Inflammatory macrophage treated with lipopolysaccharide for 1 hour (primary cell): ENCODE data around the gene CD48.
A peak's percentile ranks its signal among the peaks of the same experiment; 100 is the strongest.
"Not testable (repeated sequence)": the region's sequence is repeated elsewhere in the genome, so short reads cannot be mapped to it uniquely, and the experiment has no call there.

Experiments used
- DNase-seq, 2 donors: peaks; one replicate each; pipeline ENCODE4 v3.0.0-alpha.2; 2020 to 2022

CD48 gene

DNA sequence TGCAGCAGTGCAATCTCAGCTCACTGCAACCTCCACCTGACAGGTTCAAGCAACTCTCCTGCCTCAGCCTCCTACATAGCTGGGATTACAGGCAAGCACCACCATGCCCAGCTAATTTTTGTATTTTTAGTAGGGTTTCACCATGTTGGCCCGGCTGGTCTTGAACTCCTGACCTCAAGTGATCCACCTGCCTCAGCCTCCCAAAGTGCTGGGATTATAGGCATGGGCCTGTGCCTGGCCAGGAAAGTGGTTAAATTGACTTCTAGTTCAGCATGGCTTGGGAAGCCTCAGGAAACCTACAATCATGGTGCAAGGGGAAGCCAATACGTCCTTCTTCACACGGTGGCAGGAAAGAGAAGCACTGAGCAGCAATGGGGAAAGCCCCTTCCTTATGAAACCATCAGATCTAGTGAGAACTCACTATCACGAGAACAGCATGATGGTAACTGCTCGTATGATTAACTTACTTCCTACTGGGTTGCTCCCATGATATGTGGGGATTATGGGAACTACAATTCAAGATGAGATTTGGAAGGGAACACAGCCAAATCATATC lies 981 bp upstream of the CD48 start:
- DNase-seq: peak; percentile 92 to 98

DNA sequence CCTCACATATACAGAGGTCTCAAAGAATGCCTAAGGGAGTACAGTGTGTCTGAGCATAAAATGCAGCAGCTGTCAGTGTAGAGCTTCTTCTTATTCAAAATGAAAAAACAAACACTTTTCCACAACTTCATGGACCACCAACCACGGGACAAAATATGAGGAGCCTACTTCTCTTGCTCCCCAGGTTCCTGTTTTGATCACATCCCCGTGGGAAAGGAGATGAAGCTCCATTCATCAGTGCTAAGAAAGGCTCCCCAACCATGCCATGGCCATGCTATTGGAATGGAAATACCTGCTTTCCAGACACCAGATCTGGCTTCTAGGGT lies 383 bp downstream of the CD48 start:
- no peak for DNase-seq

- DNase-seq: peak; percentile 50 to 55
These were observed 937 bp downstream of the CD48 start for GRCh38 chr1:160710517-160711252.

GRCh38 chr1:160709715-160710114 lies 1.9 kb downstream of the CD48 start:
- peak in 1 of 2 donors; percentile 20 for DNase-seq

DNA sequence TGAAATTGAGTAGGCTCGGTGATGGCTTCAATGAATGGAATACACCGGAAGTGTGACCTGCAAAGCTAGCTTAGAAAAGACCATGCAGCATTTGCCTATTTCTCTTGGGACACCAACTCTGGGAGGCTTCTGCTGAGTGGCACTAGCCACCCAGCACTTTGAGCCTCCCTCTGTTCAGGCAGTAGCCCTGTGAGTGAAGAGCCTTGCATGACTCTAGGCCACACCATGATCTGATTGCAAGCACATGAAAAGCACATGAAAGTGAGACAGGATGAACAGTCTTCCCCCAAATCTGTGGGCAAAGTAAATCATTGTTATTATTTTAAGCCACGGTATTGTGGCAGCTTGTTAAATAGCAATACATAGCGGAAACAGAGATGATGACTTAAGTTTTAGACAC lies 2.8 kb downstream of the CD48 start:
- peak; percentile 34 to 54 for DNase-seq

DNA sequence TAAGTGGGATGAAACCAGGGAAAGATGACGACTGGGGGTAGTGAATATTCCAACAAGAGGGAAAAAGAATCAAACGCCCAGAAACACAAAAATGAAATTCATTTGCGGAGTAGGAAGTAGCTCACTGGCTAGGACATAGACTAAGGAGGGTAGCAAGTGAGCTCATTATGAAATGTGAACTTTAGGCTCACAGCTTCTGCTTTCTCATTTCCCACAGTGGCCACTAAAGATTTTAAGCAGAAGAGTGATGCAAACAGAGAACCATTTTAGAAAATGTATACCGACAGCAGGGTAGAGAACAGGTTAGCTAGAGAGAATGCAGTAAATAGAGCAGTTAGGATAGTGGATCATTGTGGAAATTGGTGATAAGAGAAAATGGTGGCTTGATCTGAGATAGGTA lies 3.5 kb downstream of the CD48 start:
- DNase-seq: peak; percentile 86 to 90

DNA sequence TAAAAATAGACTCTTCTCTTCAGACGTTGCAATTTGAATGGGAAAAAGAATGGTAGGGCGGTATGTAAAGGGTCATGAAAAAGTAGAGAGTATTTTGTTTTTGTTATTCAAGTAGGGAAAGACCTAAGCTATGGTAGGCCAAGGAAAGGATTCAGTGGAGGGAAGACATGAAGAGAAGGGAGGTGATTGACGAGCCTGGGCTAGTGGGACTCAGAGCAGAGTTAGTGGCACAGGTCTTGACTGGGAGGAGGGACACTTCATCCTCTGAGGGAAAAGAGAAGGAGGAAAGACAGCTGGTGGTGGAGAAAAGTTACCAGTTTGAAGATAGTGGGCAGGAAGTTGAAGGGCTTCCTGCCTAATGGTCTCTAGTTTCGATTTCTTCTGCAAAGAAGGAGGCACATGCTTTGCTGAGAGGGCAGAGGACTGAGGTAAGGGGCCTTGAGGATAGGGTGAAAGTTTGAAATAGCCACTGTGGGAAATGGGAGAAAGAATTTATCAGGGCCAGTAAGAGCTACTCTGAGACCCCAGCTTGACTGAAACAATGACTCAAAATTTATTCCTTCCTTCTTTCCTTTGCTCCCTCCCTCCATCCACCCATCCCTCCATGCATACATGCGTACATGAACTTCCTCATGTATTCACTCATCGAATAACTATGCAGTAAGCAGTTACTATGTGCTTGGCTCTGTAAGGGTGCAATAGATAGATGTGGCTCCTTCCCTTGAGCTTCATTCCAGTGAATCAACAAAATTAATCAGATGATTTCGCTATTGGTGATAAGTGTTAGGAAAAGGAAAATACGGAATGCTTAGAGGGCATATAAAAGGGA lies 4.2 kb downstream of the CD48 start:
- DNase-seq: peak; percentile 38 to 45

- DNase-seq: peak; percentile 25 to 32
These were observed 4.9 kb downstream of the CD48 start for GRCh38 chr1:160706526-160707235.

DNA sequence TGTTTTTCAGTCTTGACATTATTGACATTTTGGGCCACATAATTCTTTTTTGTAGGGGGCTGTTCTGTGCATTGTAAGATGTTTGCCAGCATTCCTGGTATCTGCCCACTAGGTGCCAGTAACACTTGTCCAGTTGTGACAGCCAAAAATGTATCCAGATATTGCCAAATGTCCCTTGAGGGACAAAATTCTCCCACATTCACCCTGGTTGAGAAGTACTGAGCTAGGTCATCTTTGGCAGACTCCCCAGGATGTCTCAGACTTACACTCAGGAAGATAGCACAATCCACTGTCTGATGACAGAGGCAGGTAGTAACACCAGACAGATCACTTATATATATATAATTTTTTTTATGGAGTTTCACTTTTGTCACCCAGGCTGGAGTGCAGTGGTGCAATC lies 5.9 kb downstream of the CD48 start:
- DNase-seq: peak; percentile 55 to 83

DNA sequence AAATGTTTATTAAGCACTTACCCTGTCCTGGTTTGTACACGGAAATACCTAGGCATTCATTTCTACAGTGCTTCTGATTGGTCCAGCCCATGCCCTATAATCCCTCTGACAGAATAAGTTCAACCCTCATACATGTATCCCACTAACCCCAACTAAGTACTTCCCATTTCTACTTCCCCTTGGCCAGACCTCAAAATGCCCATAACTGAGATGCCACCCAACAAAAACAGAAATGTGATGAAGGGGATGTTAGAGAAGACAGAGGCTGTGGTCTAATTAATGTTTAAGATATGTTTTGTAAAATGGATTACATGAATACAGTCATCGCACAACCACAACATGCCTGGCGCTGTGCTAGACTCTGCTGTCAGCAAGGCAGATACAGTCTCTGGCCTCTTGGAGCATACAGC lies 6.4 kb downstream of the CD48 start:
- DNase-seq: peak; percentile 63 to 77

DNA sequence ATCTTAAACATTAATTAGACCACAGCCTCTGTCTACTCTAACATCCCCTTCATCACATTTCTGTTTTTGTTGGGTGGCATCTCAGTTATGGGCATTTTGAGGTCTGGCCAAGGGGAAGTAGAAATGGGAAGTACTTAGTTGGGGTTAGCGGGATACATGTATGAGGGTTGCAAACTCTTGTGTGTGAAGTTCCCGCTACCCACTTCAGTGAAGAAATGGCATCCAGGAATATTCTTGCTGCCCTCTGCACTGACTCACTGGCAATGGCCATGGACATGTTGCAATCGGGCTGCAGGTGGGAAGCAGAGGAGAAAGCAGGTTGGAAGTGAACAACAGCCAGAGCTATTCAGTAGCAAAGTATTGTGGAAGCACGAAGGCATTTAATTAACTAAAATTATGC lies 7.4 kb downstream of the CD48 start:
- peak; percentile 79 to 95 for DNase-seq

DNA sequence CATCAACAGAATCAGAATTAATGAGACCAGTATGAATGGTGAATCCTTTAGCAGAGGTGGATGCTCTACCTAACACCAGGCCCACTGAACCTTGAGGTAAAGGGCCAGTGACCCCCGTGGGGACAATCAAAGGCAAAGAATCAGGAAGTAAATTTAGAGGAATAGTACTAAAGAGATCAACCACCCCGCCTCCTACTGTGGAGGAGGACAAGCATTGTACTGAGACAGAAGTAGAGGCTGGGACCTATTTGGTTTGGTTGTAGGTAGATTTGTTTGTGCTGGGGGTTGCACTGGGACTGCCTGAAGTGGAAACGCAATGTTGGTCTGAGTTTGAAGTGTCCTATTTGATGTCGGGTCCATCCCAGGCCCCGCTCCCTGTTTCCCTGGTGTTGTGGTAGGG lies 9.5 kb downstream of the CD48 start:
- DNase-seq: no peak

DNA sequence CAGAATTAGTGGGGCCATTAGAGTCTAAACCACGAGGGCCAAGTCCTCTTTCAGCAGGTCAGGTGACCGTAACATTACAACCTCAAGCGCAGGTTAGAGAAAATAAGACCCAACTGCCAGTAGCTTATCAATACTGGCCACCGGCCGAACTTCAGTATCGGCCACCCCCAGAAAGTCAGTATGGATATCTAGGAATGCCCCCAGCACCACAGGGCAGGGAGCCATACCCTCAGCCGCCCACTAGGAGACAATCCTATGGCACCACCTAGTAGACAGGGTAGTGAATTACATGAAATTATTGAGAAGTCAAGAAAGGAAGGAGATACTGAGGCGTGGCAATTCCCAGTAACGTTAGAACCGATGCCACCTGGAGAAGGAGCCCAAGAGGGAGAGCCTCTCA lies 19.2 kb downstream of the CD48 start:
- DNase-seq: not testable (repeated sequence)

DNA sequence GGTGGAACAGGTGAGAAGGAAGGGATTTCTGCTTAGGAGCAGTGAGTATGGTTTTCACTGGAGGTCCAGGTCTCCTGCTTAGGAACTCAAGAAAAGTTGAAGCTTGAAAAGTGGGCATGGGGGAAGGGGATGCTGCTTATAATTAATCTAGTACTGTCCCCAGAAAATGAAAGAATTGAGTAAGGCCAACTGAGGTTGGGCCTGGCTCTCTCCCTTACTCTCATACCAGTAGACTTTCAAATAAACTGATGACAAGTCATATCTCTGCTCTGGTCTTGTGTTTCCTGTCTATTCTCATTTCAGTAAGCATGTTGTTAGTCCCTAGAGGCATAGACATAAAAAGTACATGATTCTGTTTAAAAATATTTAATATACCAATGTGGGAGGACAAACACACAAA lies 26.4 kb downstream of the CD48 start:
- DNase-seq: no peak

DNA sequence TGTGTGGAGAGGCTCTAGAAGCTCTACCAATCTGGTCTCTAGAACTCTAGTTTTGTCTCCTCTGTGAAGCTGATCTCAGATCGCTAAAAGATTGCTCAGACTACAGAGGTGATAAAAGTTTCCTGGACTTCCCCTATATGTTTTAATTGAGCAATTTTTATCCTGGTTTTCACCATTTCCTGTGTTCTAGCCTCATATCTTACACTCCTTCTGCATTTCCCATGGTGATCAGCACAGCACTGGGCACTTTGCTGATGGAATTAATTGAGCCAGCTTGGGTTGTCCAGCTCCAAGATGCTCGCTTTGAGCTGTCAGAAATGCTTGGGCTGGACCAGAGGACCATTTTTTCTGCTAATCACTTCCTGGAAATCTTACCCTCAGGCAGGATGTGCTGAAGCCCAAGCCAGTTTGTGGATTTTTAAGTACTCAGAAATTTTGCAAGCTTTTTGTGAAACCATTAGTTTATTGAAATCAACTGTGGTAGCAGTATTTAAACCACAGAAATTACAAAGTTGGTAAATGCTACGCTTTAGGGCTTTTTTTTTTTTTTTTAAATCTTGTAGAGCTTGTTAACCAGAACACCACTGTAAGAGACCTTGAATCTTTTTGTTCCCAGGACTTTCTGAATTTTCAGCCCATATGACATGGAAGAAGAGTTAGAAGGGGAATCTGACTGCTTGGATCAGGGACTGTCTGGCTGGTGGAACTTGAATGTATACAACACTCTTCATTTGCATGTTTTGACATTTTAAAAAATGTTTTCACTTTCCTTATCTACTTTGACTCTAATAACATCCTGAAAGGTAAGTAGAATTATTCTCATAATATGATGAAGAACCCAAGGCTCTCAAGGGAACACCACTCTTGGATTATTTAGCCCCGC lies 28.4 kb downstream of the CD48 start:
- DNase-seq: peak; percentile 92 to 97

GRCh38 chr1:160681891-160682140 lies 29.8 kb downstream of the CD48 start:
- DNase-seq: no peak

DNA sequence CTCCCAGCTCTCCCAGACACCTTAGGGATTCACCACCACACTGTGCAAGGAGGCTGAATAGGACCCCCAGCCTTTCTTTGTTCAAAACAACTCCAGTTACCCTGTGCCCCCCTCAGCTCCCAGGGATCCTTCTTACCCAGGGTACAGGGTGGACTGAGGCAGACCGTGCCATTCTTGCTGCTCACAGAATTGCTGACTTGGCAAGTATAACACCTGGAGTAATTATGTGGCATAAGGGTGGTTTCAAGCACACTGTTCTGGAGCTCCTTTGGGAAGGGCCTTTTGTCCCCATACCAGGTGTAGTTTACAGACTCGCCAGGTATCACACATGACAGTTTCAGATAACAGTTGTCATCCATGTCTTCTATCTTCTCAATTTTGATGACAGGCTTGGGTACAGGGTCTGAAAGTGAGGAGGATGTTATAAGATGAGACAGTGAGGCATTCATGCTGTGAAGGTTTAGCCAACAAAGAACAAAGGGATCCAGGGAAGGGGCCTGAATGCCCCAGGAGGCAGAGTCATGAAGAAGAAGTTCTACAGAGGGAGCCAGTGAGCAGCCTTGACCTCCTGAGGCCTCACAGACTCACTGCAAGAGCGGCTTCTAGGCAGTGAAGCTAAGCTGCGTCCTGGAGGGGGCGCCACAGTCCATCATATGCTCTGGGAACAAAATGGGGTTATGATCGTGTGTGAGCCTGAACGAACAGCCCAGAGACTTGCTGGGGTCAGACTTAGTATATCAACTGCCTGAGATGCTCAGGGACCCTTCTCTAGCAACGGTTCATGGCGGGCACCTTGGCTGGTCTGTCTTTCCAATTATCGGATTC lies 30.3 kb downstream of the CD48 start:
- DNase-seq: peak; percentile 85 to 96

DNA sequence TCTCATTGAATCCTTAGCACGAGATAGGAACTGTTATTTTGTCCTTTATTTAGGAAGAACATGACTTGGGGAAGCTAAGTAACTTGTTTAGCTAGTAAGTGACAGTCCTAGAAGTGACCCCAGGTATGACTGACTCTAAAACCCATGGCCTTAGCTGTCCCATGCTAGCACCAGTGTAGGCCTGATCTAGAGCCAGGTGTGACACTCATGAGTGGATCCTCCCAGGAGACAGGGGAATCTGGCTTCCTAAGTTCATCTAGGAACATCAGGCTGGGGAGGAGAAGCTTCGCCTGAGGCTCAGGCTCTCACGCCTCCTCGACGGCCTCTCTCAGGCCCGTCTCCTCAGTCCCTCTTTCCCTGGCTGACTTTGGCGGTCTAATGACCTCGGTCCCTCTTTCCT lies 31.2 kb downstream of the CD48 start:
- no peak for DNase-seq

DNA sequence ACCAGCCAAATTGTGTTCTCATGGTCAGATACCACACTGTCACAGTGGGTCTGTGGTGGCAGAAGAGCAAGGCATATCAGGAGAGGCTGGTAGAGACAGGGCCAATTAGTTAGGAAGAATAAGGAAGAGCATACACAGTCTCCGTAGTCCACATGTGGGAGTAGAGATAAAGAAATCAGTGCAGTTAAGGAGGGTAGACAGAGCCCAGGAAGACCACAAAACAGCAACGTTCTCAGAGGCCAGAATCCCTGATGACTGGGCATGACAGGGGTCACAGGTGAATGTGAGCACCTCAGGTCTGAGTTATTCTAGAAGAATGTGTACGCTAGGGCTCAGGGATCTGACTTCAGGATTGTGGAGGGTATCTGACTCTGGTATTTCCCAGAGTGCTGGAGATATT lies 31.7 kb downstream of the CD48 start:
- DNase-seq: no peak

GRCh38 chr1:160676869-160677597 lies 34.6 kb downstream of the CD48 start:
- DNase-seq: no peak
